ENCODE data around the gene PTPRA. TPM values are rescaled to one million over a fixed set of nuclear protein-coding genes. Genes with fewer than 3 reads are reported as not detected.

The PTPRA gene
- total and polyA plus RNA-seq, 9 of the 15 experiments (the other 6 are each of a cell fraction or from before 2014, with no cell fraction given): 3.4 to 80.5 (median 28.0) TPM

GRCh38 chr20:3045816-3046676, 172.8 kb downstream of the PTPRA start, which contains the start of gene MRPS26 (continued):
- TF ChIP-seq MGA (IDR thresholded peaks at IDR 0.05) (peak; percentile 36), CHD4 (IDR thresholded peaks at IDR 0.05; ENCODE audit: insufficient read depth, insufficient replicate concordance, low read depth, low read length, poor library complexity, severe bottlenecking) (no peak), ZNF316 (IDR thresholded peaks at IDR 0.05) (no peak), PATZ1 (CRISPR knock-in tag; IDR thresholded peaks at IDR 0.05; ENCODE audit: borderline replicate concordance) (no peak), ZFP36 (IDR thresholded peaks at IDR 0.05; ENCODE audit: low read depth, low read length, partially characterized antibody) (no peak), RCOR1 (IDR thresholded peaks at IDR 0.05; ENCODE audit: borderline replicate concordance in 1 of 2, low read depth in 2 of 2, low read length in 2 of 2) (no peak), ZNF224 (CRISPR knock-in tag; IDR thresholded peaks at IDR 0.05) (no peak), GATAD2B (IDR thresholded peaks at IDR 0.05; ENCODE audit: borderline replicate concordance) (0 out of 2 replicates have a peak, but pooled peaks have one; percentile 32), SRSF7 (optimal IDR thresholded peaks at IDR 0.05; ENCODE audit: low read depth, low read length) (no peak), YBX1 (IDR thresholded peaks at IDR 0.05) (no peak), SREBF2 (CRISPR knock-in tag; IDR thresholded peaks at IDR 0.05) (no peak)
- TF ChIP-seq, protein P1, sequence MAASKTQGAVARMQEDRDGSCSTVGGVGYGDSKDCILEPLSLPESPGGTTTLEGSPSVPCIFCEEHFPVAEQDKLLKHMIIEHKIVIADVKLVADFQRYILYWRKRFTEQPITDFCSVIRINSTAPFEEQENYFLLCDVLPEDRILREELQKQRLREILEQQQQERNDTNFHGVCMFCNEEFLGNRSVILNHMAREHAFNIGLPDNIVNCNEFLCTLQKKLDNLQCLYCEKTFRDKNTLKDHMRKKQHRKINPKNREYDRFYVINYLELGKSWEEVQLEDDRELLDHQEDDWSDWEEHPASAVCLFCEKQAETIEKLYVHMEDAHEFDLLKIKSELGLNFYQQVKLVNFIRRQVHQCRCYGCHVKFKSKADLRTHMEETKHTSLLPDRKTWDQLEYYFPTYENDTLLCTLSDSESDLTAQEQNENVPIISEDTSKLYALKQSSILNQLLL (CRISPR knock-in tag; IDR thresholded peaks at IDR 0.05; ENCODE audit: borderline replicate concordance): no peak

Measured in K562 (cell line).